Stimulated activated CD8-positive, alpha-beta memory T cell treated with anti-CD3 and anti-CD28 coated beads, Interleukin-4, amount 100 ng/mL, for 48 hours (primary cell): Measurements from ENCODE around the gene PKP3.
"Not testable (repeated sequence)": the region's sequence is repeated elsewhere in the genome, so short reads cannot be mapped to it uniquely, and the experiment has no call there.

ENCODE experiments used
- DNase-seq: peaks from one replicate; pipeline ENCODE4 v3.0.0-alpha.2; 2020

PKP3 gene

DNA sequence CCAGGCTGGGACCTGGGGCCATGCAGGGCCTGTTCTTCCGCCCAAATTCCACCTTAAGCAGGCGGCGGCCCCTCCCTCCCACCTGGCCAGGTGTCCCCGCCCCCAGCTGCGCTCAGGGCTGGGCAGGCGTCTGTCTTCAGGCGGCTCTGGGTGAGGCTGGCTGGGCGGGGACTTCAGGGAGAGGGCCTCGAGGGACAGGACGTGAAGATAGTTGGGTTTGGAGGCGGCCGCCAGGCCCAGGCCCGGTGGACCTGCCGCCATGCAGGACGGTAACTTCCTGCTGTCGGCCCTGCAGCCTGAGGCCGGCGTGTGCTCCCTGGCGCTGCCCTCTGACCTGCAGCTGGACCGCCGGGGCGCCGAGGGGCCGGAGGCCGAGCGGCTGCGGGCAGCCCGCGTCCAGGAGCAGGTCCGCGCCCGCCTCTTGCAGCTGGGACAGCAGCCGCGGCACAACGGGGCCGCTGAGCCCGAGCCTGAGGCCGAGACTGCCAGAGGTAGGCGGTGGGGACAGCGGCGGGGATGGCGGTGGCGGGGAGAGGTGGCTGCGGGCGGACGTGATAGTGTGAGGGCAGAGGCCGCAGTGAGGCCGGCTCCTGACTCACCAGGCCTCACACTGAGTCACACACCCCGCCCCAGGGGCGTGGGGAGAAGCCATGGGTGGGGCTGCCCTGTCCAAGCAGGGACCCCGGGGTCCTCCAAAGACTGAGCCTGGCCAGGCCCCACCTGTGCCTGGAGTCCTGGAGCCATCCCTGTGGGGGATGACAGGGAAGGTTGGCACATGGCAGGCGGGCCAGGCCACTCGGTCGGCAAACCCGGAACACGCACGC, at the start of gene PKP3:
PKP3 (plus strand) TSS at position 176 of the 824 bp plus-strand sequence; CDS start at position 260, 84 bp downstream.
- DNase-seq: no peak

GRCh38 chr11:344836-345578, 49.0 kb upstream of the PKP3 start:
- no peak for DNase-seq

DNA sequence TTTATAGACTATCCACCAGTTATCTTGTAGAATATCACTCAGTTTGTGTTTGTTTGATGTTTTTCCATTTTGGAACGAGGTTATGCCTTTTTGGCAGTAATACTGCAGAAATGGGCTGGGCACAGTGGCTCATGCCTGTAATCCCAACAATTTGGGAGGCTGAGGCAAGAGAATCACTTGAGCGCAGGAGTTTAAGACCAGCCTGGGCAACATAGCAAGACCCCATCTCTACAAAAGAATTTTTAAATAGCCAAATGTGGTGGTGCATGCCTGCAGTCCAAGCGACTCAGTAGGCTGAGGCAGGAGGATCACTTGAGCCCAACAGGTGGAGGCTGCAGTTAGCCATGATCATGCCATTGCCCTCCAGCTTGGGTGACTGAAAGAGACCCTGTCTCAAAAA, 47.5 kb upstream of the PKP3 start:
- DNase-seq: no peak

DNA sequence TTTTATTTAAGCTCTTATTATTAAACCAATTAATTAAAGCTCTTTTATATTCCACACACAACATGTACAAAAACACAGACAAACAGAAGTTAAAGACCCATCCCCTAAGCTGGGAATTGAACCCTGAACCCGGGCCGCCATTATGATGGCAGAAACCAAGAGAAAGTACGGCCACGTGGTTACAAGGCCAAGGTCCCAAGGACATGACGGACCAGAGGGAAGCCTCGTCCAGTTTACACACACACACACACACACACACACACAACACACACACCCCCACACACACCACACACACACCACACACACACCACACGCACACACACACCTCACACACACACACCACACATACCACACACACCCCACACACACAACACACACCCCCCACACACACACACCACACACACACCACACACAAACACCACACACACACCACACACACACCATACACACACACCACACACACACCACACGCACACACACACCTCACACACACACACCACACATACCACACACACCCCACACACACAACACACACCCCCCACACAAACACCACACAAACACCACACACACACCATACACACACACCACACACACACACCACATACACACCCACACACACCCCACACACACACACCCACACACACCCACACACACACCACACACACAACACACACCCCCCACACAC, 44.6 kb upstream of the PKP3 start:
- DNase-seq: not testable (repeated sequence)

DNA sequence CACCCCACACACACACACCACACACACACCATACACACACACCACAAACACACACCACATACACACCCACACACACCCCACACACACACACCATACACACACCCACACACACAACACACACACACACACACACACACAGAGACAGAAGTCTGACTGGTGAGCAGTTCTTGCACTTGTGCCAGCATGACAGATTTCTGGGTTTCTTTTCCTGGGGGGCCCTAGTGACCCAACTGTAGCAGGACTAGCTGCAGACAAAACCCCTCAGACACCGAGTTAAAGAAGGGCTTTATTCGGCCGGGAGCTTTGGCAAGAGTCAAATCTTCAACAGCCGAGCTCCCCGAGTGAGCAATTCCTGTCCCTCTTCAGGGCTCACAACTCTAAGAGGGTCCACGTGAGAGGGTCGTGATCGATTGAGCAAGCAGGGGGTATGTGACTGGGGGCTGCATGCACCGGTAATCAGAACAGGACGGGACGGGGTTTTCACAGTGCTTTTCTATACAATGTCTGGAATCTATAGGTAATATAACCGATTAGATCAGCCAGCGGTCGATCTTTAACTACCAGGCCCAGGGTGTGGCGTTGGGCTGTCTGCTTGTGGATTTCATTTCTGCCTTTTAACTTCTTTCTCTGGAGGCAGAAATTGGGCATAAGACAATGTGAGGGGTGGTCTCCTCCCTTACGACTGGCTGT, 43.8 kb upstream of the PKP3 start:
- DNase-seq: not testable (repeated sequence)

GRCh38 chr11:350723-351255, 43.2 kb upstream of the PKP3 start:
- peak; percentile 30 for DNase-seq

- DNase-seq: no peak
These were observed 42.6 kb upstream of the PKP3 start for GRCh38 chr11:351411-351810.

DNA sequence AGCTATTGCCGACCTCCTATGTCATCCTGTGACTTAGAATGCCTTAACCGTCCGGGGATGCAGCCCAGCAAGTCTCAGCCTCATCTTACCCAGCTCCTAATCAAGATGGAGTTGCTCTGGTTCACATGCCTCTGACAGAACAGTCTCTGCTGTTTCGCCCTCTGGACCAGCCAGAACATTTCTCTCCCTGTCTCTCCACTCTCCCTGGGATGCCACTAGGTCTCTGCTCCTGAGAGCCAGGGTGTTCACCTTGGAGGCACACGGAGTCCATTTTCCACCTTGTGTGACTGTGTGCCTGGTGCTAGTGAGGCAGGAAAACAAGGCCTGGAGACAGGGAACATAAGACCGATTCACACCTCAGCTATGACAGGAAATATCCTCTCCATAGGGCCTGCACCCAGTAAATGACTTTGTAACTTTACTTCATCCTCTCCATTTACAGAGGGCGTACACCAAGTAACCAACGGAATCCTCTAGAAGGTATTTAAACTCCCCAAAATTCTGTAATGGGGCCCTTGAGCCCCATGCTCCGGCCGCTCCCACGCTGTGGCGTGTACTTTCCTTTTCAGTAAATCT, 41.5 kb upstream of the PKP3 start:
- no peak for DNase-seq

DNA sequence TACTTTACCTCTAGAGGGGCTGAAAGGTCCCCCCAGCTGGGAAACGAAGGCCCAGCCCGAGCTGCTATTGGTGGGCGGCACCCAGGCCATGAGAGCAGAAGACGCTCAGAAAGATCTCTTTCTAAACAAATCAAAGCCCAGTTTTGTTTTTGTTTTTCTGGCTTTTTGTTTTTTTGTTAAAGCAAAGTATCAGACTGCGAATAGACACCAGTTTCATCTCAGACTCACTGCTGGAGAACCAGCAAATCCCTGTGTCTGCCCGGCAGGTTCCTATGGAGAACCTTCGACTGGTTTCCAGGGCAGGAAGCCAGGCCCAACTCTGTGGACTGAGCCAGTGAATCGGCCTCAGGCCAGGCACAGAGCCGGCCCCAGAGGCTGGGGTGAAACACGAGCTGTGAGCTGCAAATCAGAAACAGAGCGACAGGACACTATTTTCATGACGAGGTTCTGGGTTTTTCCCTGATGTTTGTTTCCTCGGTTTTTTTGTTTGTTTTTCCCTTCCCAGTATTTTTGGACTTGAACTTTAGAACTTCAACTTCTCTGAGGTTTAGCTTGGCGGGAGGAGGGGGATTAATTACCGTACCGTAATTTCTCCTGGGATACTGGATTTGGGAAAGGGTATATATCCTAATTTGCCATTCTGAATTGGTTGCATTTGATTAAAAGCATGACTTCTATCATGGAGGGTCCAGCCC, 40.7 kb upstream of the PKP3 start:
- DNase-seq: no peak

- DNase-seq: peak; percentile 90
These were observed 38.2 kb upstream of the PKP3 start for GRCh38 chr11:355581-356458.

- no peak for DNase-seq
These were observed 37.4 kb upstream of the PKP3 start for GRCh38 chr11:356610-357009.

GRCh38 chr11:357582-357981, 36.4 kb upstream of the PKP3 start:
- DNase-seq: no peak

DNA sequence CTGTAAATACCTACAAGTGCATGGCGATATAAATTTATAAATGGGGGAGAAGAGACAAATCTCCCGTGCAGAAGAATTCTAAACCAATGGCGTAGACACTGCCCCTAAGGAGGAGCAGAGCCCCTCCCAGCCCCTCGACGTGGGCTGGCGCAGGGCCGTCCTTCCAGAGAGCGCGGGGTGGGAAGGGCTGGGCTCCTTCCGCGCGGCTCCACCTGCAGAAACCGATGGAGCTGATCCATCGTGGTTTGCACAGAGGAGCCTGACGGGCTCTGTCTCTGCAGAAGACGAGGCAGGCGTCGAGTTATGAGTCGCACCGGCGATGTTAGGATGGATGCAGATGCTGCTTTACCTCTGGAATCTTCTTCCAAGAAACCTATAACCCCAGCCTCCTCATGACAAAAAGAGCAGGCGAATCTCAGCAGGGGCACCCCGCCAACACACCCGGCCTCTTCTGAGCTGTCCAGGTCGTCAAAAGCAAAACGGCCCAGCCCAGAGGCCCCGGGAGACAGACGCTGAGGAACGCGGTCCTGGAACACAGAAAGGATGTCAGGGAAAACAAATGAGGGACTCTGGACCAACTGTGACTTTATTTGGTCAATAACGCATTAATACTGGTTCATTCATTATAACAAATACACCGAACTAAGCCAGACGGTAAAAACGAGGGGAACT, 35.7 kb upstream of the PKP3 start:
- no peak for DNase-seq

- peak; percentile 57 for DNase-seq
These were observed 34.8 kb upstream of the PKP3 start for GRCh38 chr11:359181-359714.

DNA sequence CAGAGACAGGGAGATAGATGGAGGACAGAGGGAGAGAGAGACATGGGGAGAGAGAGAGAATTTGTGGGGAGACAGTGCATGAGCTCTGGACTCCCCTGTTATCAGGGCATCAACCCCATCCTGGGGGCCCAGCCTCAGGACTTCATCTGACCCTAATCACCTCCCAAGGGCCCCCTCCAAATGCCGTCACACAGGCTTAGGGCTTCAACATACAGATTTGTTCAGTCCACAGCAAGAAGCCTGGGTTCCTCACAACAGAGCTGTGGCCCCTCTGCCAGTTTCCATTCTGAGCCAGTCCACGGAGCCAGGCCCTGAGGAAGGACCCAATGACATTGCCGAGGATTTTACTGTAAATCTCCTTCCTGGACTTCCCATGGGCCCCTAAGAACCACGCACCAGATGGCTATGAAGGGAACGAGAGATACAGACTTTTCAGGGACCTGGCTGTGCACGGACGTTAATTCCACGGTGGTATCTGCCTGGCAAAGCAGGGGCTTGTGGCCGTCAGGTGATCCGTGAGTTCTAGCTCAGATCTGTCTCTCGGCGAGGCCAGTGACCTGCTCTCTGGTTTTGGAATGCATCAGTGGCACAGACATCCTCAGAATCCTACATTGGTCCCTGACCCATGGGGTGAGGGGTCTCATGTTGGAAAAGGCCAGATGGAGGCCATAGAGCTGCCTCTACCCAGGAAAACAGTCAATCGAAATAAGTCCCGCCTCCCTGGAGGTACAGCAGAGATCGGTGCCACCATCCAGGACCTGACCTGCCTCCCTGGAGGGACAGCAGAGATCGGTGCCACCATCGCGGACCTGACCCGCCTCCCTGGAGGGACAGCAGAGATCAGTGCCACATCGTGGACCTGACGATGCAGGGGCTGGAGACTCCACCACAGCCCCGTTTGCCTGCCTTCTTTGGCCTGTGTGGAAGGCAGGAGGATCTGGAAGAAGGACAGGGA, 33.4 kb upstream of the PKP3 start:
- no peak for DNase-seq

GRCh38 chr11:362642-363442, 31.2 kb upstream of the PKP3 start:
- DNase-seq: no peak

- DNase-seq: not testable (repeated sequence)
These were observed 30.6 kb upstream of the PKP3 start for GRCh38 chr11:363443-363805.
